C4-2B (cell line): Measurements from ENCODE around the gene AFDN.

Experiments used
- H3K27ac ChIP-seq: fragments of 450-650 bp; 2 replicates; pipeline ENCODE4 v1.5.1; 2017
- ZFX ChIP-seq: fragments of 450-650 bp; IDR thresholded peaks from 2 replicates; pipeline ENCODE4 v1.6.1; 2017
- TF ChIP-seq, protein P1 (sequence below): fragments of 450-650 bp; conservative IDR thresholded peaks from 2 replicates; pipeline ENCODE4 v1.5.1; 2017; ENCODE audit warnings: mild to moderate bottlenecking

The AFDN gene

DNA sequence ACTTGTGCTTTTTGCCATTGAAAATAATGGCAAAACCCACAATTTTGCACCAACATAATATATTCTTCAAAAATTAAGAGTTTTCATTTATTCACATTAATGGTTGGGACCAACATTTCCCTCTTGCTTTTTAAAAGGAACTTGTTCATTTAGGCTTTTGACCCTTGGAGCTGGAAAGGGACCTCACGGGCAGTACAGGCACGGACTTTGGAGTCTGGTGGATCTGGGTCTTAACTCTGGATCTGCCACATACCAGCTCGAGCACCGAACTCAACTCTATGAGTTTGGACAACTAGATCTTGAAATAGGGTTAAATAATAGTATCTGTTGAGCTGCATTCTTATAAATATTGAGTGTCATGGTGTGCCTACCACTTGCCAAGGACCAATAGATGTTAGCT is 37.2 kb downstream of the AFDN start:
- no peak for TF ChIP-seq ZFX
- TF ChIP-seq, protein P1, sequence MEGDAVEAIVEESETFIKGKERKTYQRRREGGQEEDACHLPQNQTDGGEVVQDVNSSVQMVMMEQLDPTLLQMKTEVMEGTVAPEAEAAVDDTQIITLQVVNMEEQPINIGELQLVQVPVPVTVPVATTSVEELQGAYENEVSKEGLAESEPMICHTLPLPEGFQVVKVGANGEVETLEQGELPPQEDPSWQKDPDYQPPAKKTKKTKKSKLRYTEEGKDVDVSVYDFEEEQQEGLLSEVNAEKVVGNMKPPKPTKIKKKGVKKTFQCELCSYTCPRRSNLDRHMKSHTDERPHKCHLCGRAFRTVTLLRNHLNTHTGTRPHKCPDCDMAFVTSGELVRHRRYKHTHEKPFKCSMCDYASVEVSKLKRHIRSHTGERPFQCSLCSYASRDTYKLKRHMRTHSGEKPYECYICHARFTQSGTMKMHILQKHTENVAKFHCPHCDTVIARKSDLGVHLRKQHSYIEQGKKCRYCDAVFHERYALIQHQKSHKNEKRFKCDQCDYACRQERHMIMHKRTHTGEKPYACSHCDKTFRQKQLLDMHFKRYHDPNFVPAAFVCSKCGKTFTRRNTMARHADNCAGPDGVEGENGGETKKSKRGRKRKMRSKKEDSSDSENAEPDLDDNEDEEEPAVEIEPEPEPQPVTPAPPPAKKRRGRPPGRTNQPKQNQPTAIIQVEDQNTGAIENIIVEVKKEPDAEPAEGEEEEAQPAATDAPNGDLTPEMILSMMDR: no peak
- no peak overlapping the region for H3K27ac ChIP-seq

DNA sequence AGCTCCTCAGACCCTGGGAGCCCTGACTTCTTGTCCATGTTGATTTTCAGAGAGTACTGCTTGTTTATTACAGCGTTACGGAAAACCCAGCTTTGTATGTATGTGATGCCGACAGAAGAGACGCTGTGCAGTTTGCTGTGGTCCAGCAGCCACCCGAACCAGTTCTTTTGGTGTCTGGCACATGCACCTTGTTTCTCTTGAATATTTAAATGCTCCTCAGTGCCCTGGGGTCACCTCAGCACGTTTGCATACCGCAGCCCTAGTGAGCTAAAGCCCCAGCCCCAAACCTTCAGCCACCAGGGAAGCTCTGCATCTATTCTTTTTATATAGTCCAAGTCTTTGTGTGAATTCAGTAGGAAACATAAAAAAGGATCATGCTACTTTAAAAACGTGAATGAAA is 39.9 kb downstream of the AFDN start:
- H3K27ac ChIP-seq: no peak overlapping the region
- TF ChIP-seq, protein P1: no peak
- TF ChIP-seq ZFX: no peak

DNA sequence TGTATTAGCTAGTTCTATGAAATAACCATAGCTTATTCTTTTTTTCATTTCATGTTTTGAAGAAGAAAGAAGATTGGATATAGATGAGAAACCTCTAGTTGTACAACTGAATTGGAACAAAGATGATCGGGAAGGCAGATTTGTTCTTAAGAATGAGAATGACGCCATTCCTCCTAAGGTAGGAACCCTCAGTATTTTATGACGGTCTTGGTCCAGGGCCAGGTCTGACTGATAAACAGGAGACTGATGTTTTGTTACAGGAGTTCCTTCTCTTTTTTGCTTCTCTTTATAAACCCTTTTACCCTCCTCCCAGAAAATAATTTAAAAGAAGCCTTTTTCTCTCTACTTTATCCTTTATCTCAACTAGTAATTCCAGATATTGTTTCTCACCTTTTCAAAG is 43.6 kb downstream of the AFDN start:
- no peak for TF ChIP-seq ZFX
- TF ChIP-seq, protein P1: no peak
- H3K27ac ChIP-seq: no peak overlapping the region

DNA sequence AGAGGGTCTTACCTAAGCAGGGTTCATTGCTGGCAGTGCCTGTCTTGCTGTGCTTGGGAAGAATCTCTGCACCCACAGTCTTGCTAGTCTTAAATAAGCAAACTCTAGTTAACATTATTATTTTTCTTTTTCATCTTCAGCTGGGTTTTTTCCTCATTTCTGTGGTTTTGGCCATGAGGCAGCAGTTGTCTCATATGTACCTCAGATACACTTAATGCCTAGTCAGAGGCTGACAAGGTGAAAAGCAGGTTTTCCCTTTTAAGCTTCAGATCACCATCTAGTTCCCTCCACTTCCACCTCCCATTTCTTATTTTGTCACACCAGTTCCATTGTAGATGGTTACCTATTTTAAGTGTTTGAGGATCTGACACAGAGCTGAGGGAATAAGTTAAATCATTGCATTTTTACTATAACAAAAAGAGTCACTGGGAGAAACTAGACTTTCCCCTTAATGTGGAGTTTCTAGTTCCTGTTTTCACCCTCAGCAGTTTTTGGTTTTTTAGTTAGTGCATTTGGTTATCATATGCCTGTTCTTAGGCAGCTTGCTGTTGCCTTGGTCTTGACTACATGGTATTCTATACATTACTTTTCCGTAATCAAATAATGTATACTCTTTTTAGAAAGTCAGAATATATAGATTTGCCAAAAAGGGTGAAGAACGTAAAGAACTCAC is 46.0 kb downstream of the AFDN start:
- TF ChIP-seq, protein P1: no peak
- no peak for TF ChIP-seq ZFX
- no peak overlapping the region for H3K27ac ChIP-seq

DNA sequence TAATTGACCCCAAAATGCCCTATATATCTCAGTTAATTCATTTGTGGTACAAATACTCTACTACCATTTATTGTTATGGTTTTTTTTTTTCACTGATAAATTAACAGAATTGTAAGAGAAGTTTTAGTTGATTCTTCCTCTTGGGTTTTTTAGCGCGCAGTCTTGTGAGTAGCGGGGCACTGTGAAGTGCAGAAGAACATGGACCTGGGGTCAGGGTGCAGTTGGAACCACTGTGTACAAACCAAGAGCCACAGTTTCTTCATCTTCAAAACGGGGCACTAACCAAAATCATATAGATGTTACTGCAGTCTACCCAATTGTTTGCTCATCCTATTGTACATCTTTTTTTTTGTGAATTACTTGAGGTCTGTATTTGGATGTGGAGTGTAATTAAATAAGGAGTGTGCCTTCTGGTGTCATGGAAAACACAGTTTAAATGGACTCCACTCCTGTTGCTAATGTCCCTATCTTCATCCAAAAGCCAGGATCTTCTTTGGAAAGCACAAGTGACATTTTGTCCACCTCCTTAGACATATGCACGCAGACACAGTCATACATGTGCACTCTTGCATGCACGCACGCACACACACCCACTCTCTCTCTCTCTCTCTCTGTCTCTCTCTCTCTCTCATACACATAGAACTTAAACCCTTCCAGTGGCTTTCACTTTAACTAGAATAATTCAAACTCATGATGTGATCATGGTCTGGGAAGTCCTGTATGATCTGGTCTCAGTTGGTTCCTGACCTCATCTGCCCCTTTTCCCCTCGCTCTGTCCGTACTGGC is 51.5 kb downstream of the AFDN start:
- no peak overlapping the region for H3K27ac ChIP-seq
- TF ChIP-seq, protein P1: no peak
- no peak for TF ChIP-seq ZFX

DNA sequence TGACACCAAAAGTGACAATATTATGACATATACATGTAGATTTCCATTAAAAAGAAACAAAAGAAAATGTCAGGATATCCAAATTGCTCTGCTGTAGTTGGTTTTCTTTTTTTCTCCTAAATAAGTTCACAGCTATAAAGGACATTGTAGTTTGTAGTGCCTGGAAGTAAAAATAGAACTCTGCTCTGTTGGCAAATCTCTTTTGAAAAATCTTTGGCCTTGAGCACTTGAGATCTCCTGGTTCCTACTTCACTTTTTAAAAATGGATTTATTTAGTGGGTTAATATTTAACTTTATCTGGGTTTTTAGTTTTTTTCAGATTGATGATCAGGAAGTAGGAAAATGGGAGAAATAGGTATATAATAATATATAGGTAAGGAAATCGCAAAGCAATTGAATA is 52.9 kb downstream of the AFDN start:
- no peak overlapping the region for H3K27ac ChIP-seq
- TF ChIP-seq ZFX: no peak
- TF ChIP-seq, protein P1: no peak

DNA sequence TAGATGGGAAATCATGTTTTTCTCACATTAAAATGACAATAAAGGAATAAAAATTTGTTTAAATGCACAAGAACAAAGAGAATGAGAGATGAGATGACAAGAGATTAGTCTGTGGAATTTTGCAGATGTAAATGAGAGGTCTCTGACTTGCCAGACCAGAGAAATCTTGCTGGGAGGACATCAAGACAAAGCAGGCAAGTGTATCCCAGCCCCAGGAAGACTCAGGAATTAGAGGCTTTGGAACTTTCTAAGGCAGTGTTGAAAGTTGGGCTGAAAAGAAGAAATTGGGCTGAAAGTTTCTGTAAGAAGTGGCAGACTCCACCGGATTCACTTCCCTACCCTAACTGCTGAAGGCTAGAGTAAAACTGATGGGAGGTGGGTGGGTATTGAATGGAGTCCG is 54.6 kb downstream of the AFDN start:
- TF ChIP-seq ZFX: no peak
- TF ChIP-seq, protein P1: no peak

More for the DNA sequence above, 54.6 kb downstream of the AFDN start:
- no peak overlapping the region for H3K27ac ChIP-seq
